ENCODE measurements around the gene ARHGAP27.

ARHGAP27 gene

GRCh38 chr17:45426561-45426960 is 6.1 kb downstream of the ARHGAP27 start:
- Histone ChIP-seq H4K91ac (ENCODE audit: low read length) (peak overlapping the region; percentile 59), H2BK15ac (ENCODE audit: low read depth, poor library complexity, severe bottlenecking) (no peak overlapping the region), H3K9ac (ENCODE audit: low read length) (no peak overlapping the region), H3K14ac (ENCODE audit: low read length in 2 of 2) (peak overlapping the region in 1 of 2 experiments; percentile 4), H3K79me1 (replicated peaks; ENCODE audit: low read length, poor library complexity, severe bottlenecking) (peaks cover 2% of the 10 kb centered on the region), H3K36me3 (ENCODE audit: control insufficient read depth in 1 of 2, insufficient read depth in 2 of 2, low read depth in 1 of 2, low read length in 2 of 2) (no peaks in the 10 kb centered on the region), H3K9me3 (ENCODE audit: control insufficient read depth, low read length) (no peaks in the 10 kb centered on the region), H2AFZ (ENCODE audit: low read depth, low read length) (no peak overlapping the region), H3K27me3 (ENCODE audit: control insufficient read depth in 1 of 2, insufficient read depth in 1 of 2, low read length in 2 of 2) (peaks cover 23 to 28% of the 10 kb centered on the region in 2 experiments), H3K4me2 (ENCODE audit: low read length, poor library complexity, severe bottlenecking) (no peak overlapping the region), H4K8ac (ENCODE audit: low read length) (peak overlapping the region; percentile 24), H3K4me3 (ENCODE audit: insufficient read depth in 1 of 2, low read depth in 1 of 2, low read length in 2 of 2) (no peak overlapping the region), H3K4me1 (ENCODE audit: control insufficient read depth, insufficient read depth, low read depth, low read length) (peaks cover 38% of the 10 kb centered on the region), H3K18ac (ENCODE audit: low read depth in 1 of 2, low read length in 2 of 2) (no peak overlapping the region), H2AK5ac (ENCODE audit: low read length, severe bottlenecking) (no peak overlapping the region), H2BK12ac (ENCODE audit: low read length in 2 of 2) (no peak overlapping the region), H3K4ac (ENCODE audit: low read depth in 1 of 2, low read length in 2 of 2) (no peak overlapping the region), H2BK120ac (ENCODE audit: low read depth, low read length) (peak overlapping the region; percentile 11), H3K27ac (ENCODE audit: low read length, poor library complexity, severe bottlenecking) (no peak overlapping the region), H2BK5ac (ENCODE audit: low read depth, low read length, poor library complexity, severe bottlenecking) (no peak overlapping the region), H3K23ac (ENCODE audit: low read length in 2 of 2) (no peak overlapping the region)
- no peak for DNase-seq
- 70% methylated on average over 7 of the region's 7 CpGs for WGBS

- Histone ChIP-seq H2AK5ac (ENCODE audit: low read length, severe bottlenecking) (no peak overlapping the region), H4K91ac (ENCODE audit: low read length) (no peak overlapping the region), H2BK15ac (ENCODE audit: low read depth, poor library complexity, severe bottlenecking) (no peak overlapping the region), H3K14ac (ENCODE audit: low read length in 2 of 2) (no peak overlapping the region), H3K4me1 (ENCODE audit: control insufficient read depth, insufficient read depth, low read depth, low read length) (peaks cover 32% of the 10 kb centered on the region), H3K9me3 (ENCODE audit: control insufficient read depth, low read length) (no peaks in the 10 kb centered on the region), H3K4ac (ENCODE audit: low read depth in 1 of 2, low read length in 2 of 2) (no peak overlapping the region), H3K4me2 (ENCODE audit: low read length, poor library complexity, severe bottlenecking) (no peak overlapping the region), H3K79me1 (replicated peaks; ENCODE audit: low read length, poor library complexity, severe bottlenecking) (peaks cover 2% of the 10 kb centered on the region), H2AFZ (ENCODE audit: low read depth, low read length) (no peak overlapping the region), H2BK12ac (ENCODE audit: low read length in 2 of 2) (no peak overlapping the region), H3K18ac (ENCODE audit: low read depth in 1 of 2, low read length in 2 of 2) (no peak overlapping the region), H2BK5ac (ENCODE audit: low read depth, low read length, poor library complexity, severe bottlenecking) (no peak overlapping the region), H3K27ac (ENCODE audit: low read length, poor library complexity, severe bottlenecking) (no peak overlapping the region), H3K36me3 (ENCODE audit: control insufficient read depth in 1 of 2, insufficient read depth in 2 of 2, low read depth in 1 of 2, low read length in 2 of 2) (no peaks in the 10 kb centered on the region), H3K9ac (ENCODE audit: low read length) (no peak overlapping the region), H2BK120ac (ENCODE audit: low read depth, low read length) (no peak overlapping the region), H4K8ac (ENCODE audit: low read length) (no peak overlapping the region), H3K23ac (ENCODE audit: low read length in 2 of 2) (no peak overlapping the region), H3K27me3 (ENCODE audit: control insufficient read depth in 1 of 2, insufficient read depth in 1 of 2, low read length in 2 of 2) (peaks cover 20 to 23% of the 10 kb centered on the region in 2 experiments), H3K4me3 (ENCODE audit: insufficient read depth in 1 of 2, low read depth in 1 of 2, low read length in 2 of 2) (no peak overlapping the region)
- DNase-seq, result no peak
- 58% methylated on average over 6 of the region's 6 CpGs for WGBS
Observed at GRCh38 chr17:45425984-45426413, 6.7 kb downstream of the ARHGAP27 start.

DNA sequence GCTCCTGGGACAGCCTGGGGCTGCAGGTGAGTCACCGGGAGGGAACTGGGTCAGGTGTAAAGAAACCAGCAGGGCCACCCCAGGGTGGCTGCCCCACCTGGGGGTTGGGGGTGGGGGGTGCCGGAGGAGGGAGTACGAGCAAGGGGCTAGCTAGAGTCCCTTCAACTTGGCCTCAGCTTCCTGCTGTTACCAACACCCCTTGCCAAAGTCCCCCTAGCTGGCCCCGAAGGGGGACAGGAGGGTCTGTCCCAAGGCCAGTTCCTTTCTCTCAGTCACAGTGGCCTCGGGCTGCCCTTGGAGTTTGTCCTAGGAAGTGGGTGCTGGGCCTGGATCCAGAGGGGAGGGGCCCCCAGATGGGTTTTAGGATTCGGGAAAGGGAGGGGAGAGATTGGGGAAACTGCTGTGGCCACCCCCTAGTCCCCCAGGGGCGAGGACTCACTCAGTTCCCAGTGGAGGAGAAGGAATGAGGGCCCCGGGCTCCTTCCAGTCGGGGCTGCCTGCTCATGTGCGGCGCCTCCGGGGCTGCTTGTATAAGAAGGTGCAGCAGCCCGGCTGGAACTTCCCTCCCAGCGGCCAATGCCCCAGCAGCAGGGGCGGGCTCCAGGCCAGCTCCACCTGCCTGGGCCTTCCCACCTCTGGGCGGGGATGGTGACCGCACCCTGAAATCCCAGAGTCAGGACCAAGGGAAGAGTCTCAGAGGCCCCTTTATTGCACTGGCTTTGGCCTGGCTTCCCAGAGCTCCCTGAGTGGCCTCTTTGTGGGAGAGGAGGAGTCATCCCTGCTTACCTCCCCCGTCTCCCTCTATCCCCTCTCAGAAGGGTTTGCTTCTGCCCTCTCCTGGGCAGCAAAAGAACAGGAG is 7.3 kb downstream of the ARHGAP27 start:
- no peak overlapping the region for H2BK5ac ChIP-seq (ENCODE audit: low read depth, low read length, poor library complexity, severe bottlenecking)
- peaks cover 2% of the 10 kb centered on the region for H3K79me1 ChIP-seq (replicated peaks; ENCODE audit: low read length, poor library complexity, severe bottlenecking)
- 23% methylated on average over 15 of the region's 18 CpGs for WGBS
- no peak overlapping the region for H3K4ac ChIP-seq (ENCODE audit: low read depth in 1 of 2, low read length in 2 of 2)
- peak overlapping the region; percentile 7 for H2BK15ac ChIP-seq (ENCODE audit: low read depth, poor library complexity, severe bottlenecking)
- no peak overlapping the region for H3K14ac ChIP-seq (ENCODE audit: low read length in 2 of 2)
- no peak overlapping the region for H3K23ac ChIP-seq (ENCODE audit: low read length in 2 of 2)
- no peaks in the 10 kb centered on the region for H3K36me3 ChIP-seq (ENCODE audit: control insufficient read depth in 1 of 2, insufficient read depth in 2 of 2, low read depth in 1 of 2, low read length in 2 of 2)
- peak overlapping the region; percentile 71 for H2AK5ac ChIP-seq (ENCODE audit: low read length, severe bottlenecking)
- H3K9ac ChIP-seq (ENCODE audit: low read length), result no peak overlapping the region
- peak overlapping the region; percentile 15 for H4K91ac ChIP-seq (ENCODE audit: low read length)
- H2AFZ ChIP-seq (ENCODE audit: low read depth, low read length), result no peak overlapping the region
- H3K27ac ChIP-seq (ENCODE audit: low read length, poor library complexity, severe bottlenecking), result no peak overlapping the region
- peaks cover 27% of the 10 kb centered on the region for H3K4me1 ChIP-seq (ENCODE audit: control insufficient read depth, insufficient read depth, low read depth, low read length)
- no peak overlapping the region for H3K4me3 ChIP-seq (ENCODE audit: insufficient read depth in 1 of 2, low read depth in 1 of 2, low read length in 2 of 2)
- no peak overlapping the region for H3K18ac ChIP-seq (ENCODE audit: low read depth in 1 of 2, low read length in 2 of 2)
- DNase-seq, result peak; percentile 84
- H3K4me2 ChIP-seq (ENCODE audit: low read length, poor library complexity, severe bottlenecking), result peak overlapping the region; percentile 70
- H2BK12ac ChIP-seq (ENCODE audit: low read length in 2 of 2), result no peak overlapping the region
- H2BK120ac ChIP-seq (ENCODE audit: low read depth, low read length), result peak overlapping the region; percentile 45
- H3K9me3 ChIP-seq (ENCODE audit: control insufficient read depth, low read length), result no peaks in the 10 kb centered on the region
- no peak overlapping the region for H4K8ac ChIP-seq (ENCODE audit: low read length)
- peaks cover 16% of the 10 kb centered on the region in 2 experiments for H3K27me3 ChIP-seq (ENCODE audit: control insufficient read depth in 1 of 2, insufficient read depth in 1 of 2, low read length in 2 of 2)

DNA sequence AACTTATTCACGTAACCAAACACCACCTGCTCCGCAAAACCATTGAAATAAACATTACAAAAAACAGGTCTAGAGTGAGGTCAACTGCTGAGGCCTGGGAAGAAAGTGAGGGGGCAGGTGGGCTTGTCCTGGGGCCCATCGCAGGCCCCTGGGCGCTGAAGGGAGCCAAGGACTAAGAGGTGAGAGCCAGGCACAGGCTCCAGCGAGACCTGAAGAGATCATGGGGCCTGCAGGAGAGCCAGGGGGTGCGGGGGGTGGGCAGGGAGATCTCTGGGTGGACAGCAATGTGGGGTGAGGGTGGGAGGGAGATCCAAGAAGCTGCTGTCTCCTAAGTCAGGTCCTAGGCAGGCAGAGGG is 7.9 kb downstream of the ARHGAP27 start:
- no peak overlapping the region for H4K8ac ChIP-seq (ENCODE audit: low read length)

More for the DNA sequence above, 7.9 kb downstream of the ARHGAP27 start:
- Histone ChIP-seq H3K4me2 (ENCODE audit: low read length, poor library complexity, severe bottlenecking) (no peak overlapping the region), H2AK5ac (ENCODE audit: low read length, severe bottlenecking) (no peak overlapping the region), H4K91ac (ENCODE audit: low read length) (no peak overlapping the region), H3K4ac (ENCODE audit: low read depth in 1 of 2, low read length in 2 of 2) (no peak overlapping the region), H3K9me3 (ENCODE audit: control insufficient read depth, low read length) (no peaks in the 10 kb centered on the region), H2AFZ (ENCODE audit: low read depth, low read length) (no peak overlapping the region), H3K18ac (ENCODE audit: low read depth in 1 of 2, low read length in 2 of 2) (no peak overlapping the region), H3K4me3 (ENCODE audit: insufficient read depth in 1 of 2, low read depth in 1 of 2, low read length in 2 of 2) (no peak overlapping the region), H3K4me1 (ENCODE audit: control insufficient read depth, insufficient read depth, low read depth, low read length) (peaks cover 23% of the 10 kb centered on the region), H2BK5ac (ENCODE audit: low read depth, low read length, poor library complexity, severe bottlenecking) (no peak overlapping the region), H2BK12ac (ENCODE audit: low read length in 2 of 2) (no peak overlapping the region), H3K23ac (ENCODE audit: low read length in 2 of 2) (no peak overlapping the region), H2BK15ac (ENCODE audit: low read depth, poor library complexity, severe bottlenecking) (peak overlapping the region; percentile 7), H3K27ac (ENCODE audit: low read length, poor library complexity, severe bottlenecking) (no peak overlapping the region), H3K27me3 (ENCODE audit: control insufficient read depth in 1 of 2, insufficient read depth in 1 of 2, low read length in 2 of 2) (peaks cover 11 to 12% of the 10 kb centered on the region in 2 experiments), H3K14ac (ENCODE audit: low read length in 2 of 2) (no peak overlapping the region), H3K79me1 (replicated peaks; ENCODE audit: low read length, poor library complexity, severe bottlenecking) (peaks cover 2% of the 10 kb centered on the region), H2BK120ac (ENCODE audit: low read depth, low read length) (no peak overlapping the region), H3K36me3 (ENCODE audit: control insufficient read depth in 1 of 2, insufficient read depth in 2 of 2, low read depth in 1 of 2, low read length in 2 of 2) (no peaks in the 10 kb centered on the region), H3K9ac (ENCODE audit: low read length) (no peak overlapping the region)
- no peak for DNase-seq
- 91% methylated on average over 4 of the region's 6 CpGs for WGBS

Data from mesenchymal stem cell (in vitro differentiated cells and primary cell).